ES-I3 (cell line): ENCODE data around the gene PDX1.

Experiments used
- H3K36me3 ChIP-seq: 2 replicates; pipeline ENCODE4 v1.6.1; 2013; ENCODE audit warnings: mild to moderate bottlenecking, low read length, control low read depth, moderate library complexity; ENCODE audit not compliant: insufficient read depth
- H3K4me1 ChIP-seq: 2 replicates; pipeline ENCODE4 v1.6.1; 2013; ENCODE audit warnings: mild to moderate bottlenecking, control low read depth, low read length; ENCODE audit not compliant: insufficient read depth
- H3K9ac ChIP-seq: 2 replicates; pipeline ENCODE4 v1.6.1; 2013; ENCODE audit warnings: low read depth, mild to moderate bottlenecking, low read length, moderate library complexity
- H3K9me3 ChIP-seq: 2 replicates; pipeline ENCODE4 v1.6.1; 2013; ENCODE audit warnings: mild to moderate bottlenecking, low read length, moderate library complexity; ENCODE audit not compliant: control insufficient read depth, insufficient read depth

PDX1 gene

GRCh38 chr13:27928353-27928804 lies 8.6 kb downstream of the PDX1 start:
- Histone ChIP-seq H3K9ac (no peak overlapping the region), H3K36me3 (no peaks in the 10 kb centered on the region), H3K4me1 (no peaks in the 10 kb centered on the region; the same call in none of the 2 replicates), H3K9me3 (no peaks in the 10 kb centered on the region)

- Histone ChIP-seq H3K9ac (no peak overlapping the region), H3K36me3 (no peaks in the 10 kb centered on the region), H3K9me3 (no peaks in the 10 kb centered on the region), H3K4me1 (no peaks in the 10 kb centered on the region; the same call in none of the 2 replicates)
Measured at GRCh38 chr13:27928805-27929753, 9.3 kb downstream of the PDX1 start.

DNA sequence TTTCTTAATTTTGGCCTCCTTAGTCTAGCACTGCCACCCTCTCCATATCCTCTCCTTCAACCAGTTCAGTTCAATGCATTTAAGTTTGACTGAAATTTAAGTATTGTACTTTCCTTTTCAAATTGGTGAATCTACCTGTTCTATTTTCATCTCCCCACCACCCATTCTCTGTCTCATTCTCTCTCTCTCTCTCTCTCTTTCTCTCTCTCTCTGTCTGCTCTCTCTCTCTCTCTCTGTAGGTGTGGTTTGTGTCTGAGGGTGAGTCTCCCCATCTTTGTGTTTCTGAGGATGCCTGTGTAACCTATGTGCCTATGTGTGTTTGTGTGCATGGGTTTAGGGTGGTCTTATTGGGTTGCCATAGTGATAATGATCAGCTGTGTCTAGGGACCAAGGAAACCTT lies 10.1 kb downstream of the PDX1 start:
- no peak overlapping the region for H3K9ac ChIP-seq
- H3K36me3 ChIP-seq, result no peaks in the 10 kb centered on the region
- no peaks in the 10 kb centered on the region for H3K9me3 ChIP-seq
- H3K4me1 ChIP-seq, result no peaks in the 10 kb centered on the region; the same call in 1 of the 2 replicates

- Histone ChIP-seq H3K36me3 (no peaks in the 10 kb centered on the region), H3K9me3 (no peaks in the 10 kb centered on the region), H3K9ac (no peak overlapping the region), H3K4me1 (no peaks in the 10 kb centered on the region; the same call in 1 of the 2 replicates)
Measured at GRCh38 chr13:27933118-27933517, 13.3 kb downstream of the PDX1 start.

DNA sequence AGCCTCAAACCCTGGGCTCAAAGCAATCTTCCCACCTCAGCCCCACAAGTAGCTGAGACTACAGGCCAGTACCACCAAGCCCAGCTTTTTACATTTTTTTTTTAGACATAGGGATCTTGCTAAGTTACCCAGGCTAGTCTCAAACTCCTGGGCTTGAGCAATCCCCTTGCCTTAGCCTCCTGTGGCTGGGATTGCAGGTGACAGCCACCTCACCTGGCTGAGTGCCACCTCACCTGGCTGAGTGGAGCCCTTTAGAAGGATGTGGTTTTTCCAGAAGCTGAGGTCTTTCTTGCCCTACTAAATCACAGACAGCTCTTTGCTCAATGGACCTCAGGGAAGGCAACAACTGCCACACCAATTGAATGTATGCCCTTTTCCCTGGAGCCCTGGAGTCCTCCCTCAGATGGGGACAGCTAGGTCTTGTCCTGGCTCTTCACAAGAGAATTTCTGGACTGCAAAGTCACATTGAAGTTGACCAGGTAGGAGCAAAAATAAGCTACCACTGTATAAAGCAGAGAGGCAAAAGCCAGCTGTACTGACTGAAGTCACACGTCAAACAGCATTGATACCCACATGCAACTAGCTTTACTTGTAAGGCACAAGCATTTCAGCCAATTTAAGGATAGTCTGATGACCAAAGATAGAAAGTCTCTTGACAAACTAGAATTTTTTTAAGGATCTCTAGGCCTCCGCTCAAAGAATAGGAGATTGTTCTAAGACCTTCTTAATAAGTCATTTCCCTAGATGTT lies 14.0 kb downstream of the PDX1 start:
- no peaks in the 10 kb centered on the region; the same call in 1 of the 2 replicates for H3K4me1 ChIP-seq
- no peak overlapping the region for H3K9ac ChIP-seq
- H3K36me3 ChIP-seq, result no peaks in the 10 kb centered on the region
- H3K9me3 ChIP-seq, result no peaks in the 10 kb centered on the region

- H3K9ac ChIP-seq, result no peak overlapping the region
- no peaks in the 10 kb centered on the region for H3K36me3 ChIP-seq
- no peaks in the 10 kb centered on the region; the same call in 1 of the 2 replicates for H3K9me3 ChIP-seq
- no peaks in the 10 kb centered on the region for H3K4me1 ChIP-seq
Measured at GRCh38 chr13:27942972-27943371, 23.2 kb downstream of the PDX1 start.

DNA sequence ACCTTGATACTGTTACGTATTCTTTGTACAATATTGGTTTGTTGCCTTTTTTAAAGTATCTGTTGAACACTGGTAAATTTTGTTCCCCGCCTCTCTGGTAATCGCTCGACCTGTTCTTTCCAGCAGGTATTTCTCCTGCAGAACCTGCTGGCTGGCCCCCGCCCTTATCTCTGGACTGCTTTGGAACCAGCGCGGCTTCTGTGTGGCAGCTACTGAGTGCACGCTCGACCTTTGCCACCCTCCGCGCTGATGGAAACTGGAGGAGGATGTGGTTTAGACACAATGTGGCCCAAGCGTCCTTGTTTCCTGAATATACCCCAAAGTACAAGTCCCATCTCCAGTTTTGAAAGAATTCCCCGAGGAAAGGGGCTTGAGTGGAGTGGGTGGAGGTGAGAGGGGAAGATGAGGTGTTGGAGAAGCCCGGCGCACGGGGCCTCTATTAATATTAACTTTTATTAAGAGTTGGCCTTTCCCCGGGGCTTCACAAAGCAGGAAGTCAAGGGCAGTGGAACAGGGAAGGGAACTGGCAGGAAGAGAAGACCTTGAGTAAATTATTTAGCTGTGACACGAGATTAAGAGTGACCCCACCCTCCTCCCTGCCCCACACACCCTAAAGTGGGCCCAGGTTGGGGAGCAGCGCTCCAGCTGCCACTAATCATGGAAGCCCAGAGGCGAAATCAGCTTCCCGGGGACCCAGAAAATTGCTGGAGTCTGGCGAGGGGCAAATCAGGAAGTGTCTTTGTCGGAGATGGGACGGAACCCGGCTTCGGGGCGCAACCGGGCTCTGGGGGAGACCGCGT lies 33.3 kb downstream of the PDX1 start:
- Histone ChIP-seq H3K36me3 (no peaks in the 10 kb centered on the region), H3K9ac (peak overlapping the region; percentile 64; the same call in 1 of the 2 replicates), H3K9me3 (no peaks in the 10 kb centered on the region), H3K4me1 (no peaks in the 10 kb centered on the region)

- Histone ChIP-seq H3K36me3 (no peaks in the 10 kb centered on the region), H3K4me1 (no peaks in the 10 kb centered on the region), H3K9ac (peak overlapping the region; percentile 64; the same call in 1 of the 2 replicates), H3K9me3 (no peaks in the 10 kb centered on the region)
Measured at GRCh38 chr13:27953676-27954405, 34.0 kb downstream of the PDX1 start.

GRCh38 chr13:27954406-27954851 lies 34.6 kb downstream of the PDX1 start:
- peak overlapping the region; percentile 64; the same call in 1 of the 2 replicates for H3K9ac ChIP-seq
- H3K36me3 ChIP-seq, result no peaks in the 10 kb centered on the region
- no peaks in the 10 kb centered on the region for H3K4me1 ChIP-seq
- no peaks in the 10 kb centered on the region for H3K9me3 ChIP-seq

DNA sequence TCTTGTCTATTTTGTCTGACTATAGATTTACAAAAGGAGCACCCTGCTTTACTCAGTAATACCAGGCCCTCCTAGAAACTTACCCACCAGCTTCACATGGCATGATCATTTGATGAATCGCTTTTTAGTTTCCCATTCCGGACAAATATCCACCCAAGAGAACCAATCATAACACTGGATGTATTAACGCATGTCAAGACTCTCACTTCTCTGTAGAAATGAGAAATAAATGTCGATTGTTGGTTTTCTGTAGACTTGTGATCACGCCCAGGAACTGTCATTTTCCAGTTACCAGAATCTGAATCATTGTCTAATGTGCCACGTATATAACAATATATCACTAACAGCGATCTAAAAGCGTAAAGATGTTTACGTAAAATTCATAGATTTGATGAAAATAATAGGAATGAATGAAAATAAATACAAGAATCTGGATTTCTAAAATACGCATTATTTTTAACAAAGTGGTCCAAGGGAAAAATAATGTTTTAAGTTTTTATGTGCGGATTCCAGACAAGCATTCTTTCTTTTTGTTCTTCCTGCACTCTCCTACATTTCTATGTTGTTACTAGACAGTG lies 35.3 kb downstream of the PDX1 start:
- Histone ChIP-seq H3K4me1 (no peaks in the 10 kb centered on the region), H3K9me3 (no peaks in the 10 kb centered on the region), H3K9ac (no peak overlapping the region), H3K36me3 (no peaks in the 10 kb centered on the region)

DNA sequence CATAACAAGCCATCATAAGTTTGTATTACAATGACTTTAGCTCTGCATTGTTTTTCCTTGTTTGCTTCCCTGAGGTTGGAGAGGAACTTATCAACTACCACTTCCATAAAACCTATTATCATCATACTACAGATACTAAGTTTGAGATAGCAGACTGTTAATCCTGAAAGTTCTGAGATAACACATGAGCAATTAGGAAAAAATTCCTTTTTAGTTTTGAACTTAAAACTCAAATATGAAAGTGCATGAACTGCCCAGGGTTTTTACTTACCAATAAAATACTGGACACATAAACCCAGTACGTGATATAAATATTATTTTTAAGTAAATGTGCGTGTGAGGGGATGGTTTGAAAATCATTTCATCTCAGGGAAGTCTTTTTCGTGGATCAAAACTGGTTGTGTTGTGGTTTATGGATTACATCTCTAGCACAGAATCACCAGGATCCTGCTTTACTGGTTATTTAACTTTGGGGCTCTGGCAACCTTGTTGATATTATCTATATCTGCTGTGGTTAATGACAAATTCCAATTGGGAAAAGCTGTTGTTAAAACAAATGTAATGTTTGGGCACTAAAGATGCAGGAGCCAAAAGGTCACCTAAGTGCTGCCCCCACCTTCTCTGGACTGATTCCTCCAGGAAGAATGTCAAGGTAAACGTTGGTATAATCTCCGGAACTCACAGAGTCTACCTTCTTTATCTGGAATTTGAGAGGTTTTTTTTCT lies 36.9 kb downstream of the PDX1 start:
- H3K9ac ChIP-seq, result no peak overlapping the region
- peaks cover 3% of the 10 kb centered on the region for H3K4me1 ChIP-seq

DNA sequence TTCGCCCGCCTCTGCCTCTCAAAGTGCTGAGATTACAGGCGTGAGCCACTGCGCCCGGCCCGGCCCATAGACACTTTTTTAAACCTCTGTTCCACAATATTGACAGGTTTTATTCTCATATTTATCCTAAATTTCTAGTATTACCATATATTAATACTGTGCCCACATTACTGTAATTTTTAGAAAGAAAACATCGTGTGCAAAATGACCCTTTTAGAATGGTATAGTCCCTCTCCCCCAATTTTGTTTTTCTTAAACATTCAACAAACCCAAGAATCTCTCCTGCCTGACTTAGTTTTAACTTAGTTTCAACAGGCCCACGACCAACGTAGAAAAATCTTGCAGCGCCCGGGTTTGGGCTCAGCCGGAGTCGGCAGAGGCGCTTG lies 40.2 kb downstream of the PDX1 start:
- H3K4me1 ChIP-seq, result peaks cover 10% of the 10 kb centered on the region
- H3K9me3 ChIP-seq, result no peaks in the 10 kb centered on the region
- H3K9ac ChIP-seq, result no peak overlapping the region; the same call in 1 of the 2 replicates
- H3K36me3 ChIP-seq, result no peaks in the 10 kb centered on the region

More for the DNA sequence above, 36.9 kb downstream of the PDX1 start:
- Histone ChIP-seq H3K36me3 (no peaks in the 10 kb centered on the region), H3K9me3 (no peaks in the 10 kb centered on the region)
